GM18502 (cell line): ENCODE data around the gene MAML2.

Experiments
- ATAC-seq: cut with Tn5 transposase; IDR thresholded peaks from one replicate; pipeline ENCODE4 v1.9.1; 2021; ENCODE audit warnings: mild to moderate bottlenecking; ENCODE audit not compliant: unreplicated experiment, poor library complexity

MAML2 gene

GRCh38 chr11:96342961-96343711 lies at the start of gene MAML2:
Gene MAML2, minus strand, starts transcription at chr11:96343195. Its CDS starts 1,300 bp downstream, at chr11:96341895.
- peak; percentile 82 for ATAC-seq

GRCh38 chr11:96391698-96392307 lies 48.8 kb upstream of the MAML2 start:
- no peak for ATAC-seq

GRCh38 chr11:96390488-96390792 lies 47.4 kb upstream of the MAML2 start:
- ATAC-seq = no peak

GRCh38 chr11:96389720-96390487 lies 46.9 kb upstream of the MAML2 start, which contains the start of the genes CCDC82 and JRKL:
Gene CCDC82, minus strand, starts transcription at chr11:96389912. Its CDS starts 5,165 bp downstream, at chr11:96384747.
Gene JRKL, plus strand, starts transcription at chr11:96390013. Its CDS starts 637 bp downstream, at chr11:96390650.
- peak; percentile 93 for ATAC-seq

GRCh38 chr11:96388891-96389719 lies 46.1 kb upstream of the MAML2 start:
- ATAC-seq = peak; percentile 59

- no peak for ATAC-seq
Observed at GRCh38 chr11:96385187-96385586, 42.2 kb upstream of the MAML2 start.

- no peak for ATAC-seq
Observed at GRCh38 chr11:96384156-96384555, 41.2 kb upstream of the MAML2 start.

- ATAC-seq = no peak
Observed at GRCh38 chr11:96376796-96377195, 33.8 kb upstream of the MAML2 start.

GRCh38 chr11:96373826-96374225 lies 30.8 kb upstream of the MAML2 start:
- ATAC-seq = no peak

GRCh38 chr11:96367342-96367741 lies 24.3 kb upstream of the MAML2 start:
- ATAC-seq = no peak

GRCh38 chr11:96366024-96366423 lies 23.0 kb upstream of the MAML2 start:
- no peak for ATAC-seq

- no peak for ATAC-seq
Observed at GRCh38 chr11:96365493-96365892, 22.5 kb upstream of the MAML2 start.

GRCh38 chr11:96361778-96362177 lies 18.8 kb upstream of the MAML2 start:
- no peak for ATAC-seq

GRCh38 chr11:96358321-96358720 lies 15.3 kb upstream of the MAML2 start:
- no peak for ATAC-seq

GRCh38 chr11:96357794-96358193 lies 14.8 kb upstream of the MAML2 start:
- peak; percentile 85 for ATAC-seq

GRCh38 chr11:96356848-96357247 lies 13.9 kb upstream of the MAML2 start:
- no peak for ATAC-seq

GRCh38 chr11:96342014-96342960 lies 708 bp downstream of the MAML2 start:
- no peak for ATAC-seq

- peak; percentile 29 for ATAC-seq
Observed at GRCh38 chr11:96341211-96342013, 1.6 kb downstream of the MAML2 start.

- no peak for ATAC-seq
Observed at GRCh38 chr11:96340555-96340885, 2.5 kb downstream of the MAML2 start.
